Adrenal gland (tissue), 5 donors: ENCODE results near the gene ZNHIT3.

Experiments used
- CTCF ChIP-seq, 6 experiments: fragments of 450-650 bp in 4 of 6; fragments of 200-600 bp in 2 of 6; sonication (generic) in 1 of 6; IDR thresholded peaks; 1 replicate in 5 of 6; 2 replicates in 1 of 6; pipeline versions ENCODE4 v1.5.1 to v1.8.0; 2016 to 2021; ENCODE audit warnings: antibody characterized with exemption in 6 of 6, mild to moderate bottlenecking in 2 of 6, moderate library complexity in 1 of 6
- POLR2A ChIP-seq, 2 donors: fragments of 450-650 bp; IDR thresholded peaks; one replicate each; pipeline ENCODE4 v1.6.1; 2017; ENCODE audit warnings: antibody characterized with exemption in 2 of 2, mild to moderate bottlenecking in 2 of 2, moderate library complexity in 1 of 2
- donor health status: DM: no; HTN: no; CAD: no.

- TF ChIP-seq POLR2A (IDR thresholded peaks at IDR 0.05) (no peak), CTCF (IDR thresholded peaks at IDR 0.05) (no peak)
Measured at GRCh38 chr17:36545077-36545464, 58.6 kb downstream of the ZNHIT3 start.
